BE2C (cell line): ENCODE measurements around the gene MAPK6.
A peak's percentile ranks its signal among the peaks of the same experiment; 100 is the strongest.

Experiments
- DNase-seq: peaks from one replicate; pipeline ENCODE4 v3.0.0-alpha.2; 2020
- H3K27me3 ChIP-seq: fragments of 250-450 bp; sonication (Bioruptor Pico); 2 replicates; pipeline ENCODE4 v1.5.1; 2020; ENCODE audit warnings: mild to moderate bottlenecking
- H3K36me3 ChIP-seq: fragments of 250-450 bp; sonication (Bioruptor Pico); 2 replicates; pipeline ENCODE4 v1.5.1; 2020; ENCODE audit warnings: mild to moderate bottlenecking
- H3K4me1 ChIP-seq: fragments of 250-450 bp; sonication (Bioruptor Pico); 2 replicates; pipeline ENCODE4 v1.5.1; 2020
- H3K4me3 ChIP-seq: 2 replicates; pipeline ENCODE4 v1.5.1; 2011; ENCODE audit warnings: low read depth, low read length
- H3K9me3 ChIP-seq: fragments of 250-450 bp; sonication (Bioruptor Pico); 2 replicates; pipeline ENCODE4 v1.5.1; 2020
- TF ChIP-seq, protein P1 (sequence below): IDR thresholded peaks from 2 replicates; pipeline ENCODE4 v1.5.1; 2012; ENCODE audit warnings: mild to moderate bottlenecking, low read depth, low read length

The MAPK6 gene

GRCh38 chr15:52109559-52110451 is 90.8 kb downstream of the MAPK6 start:
- no peak for DNase-seq
- Histone ChIP-seq H3K27me3 (no peaks in the 10 kb centered on the region), H3K9me3 (no peaks in the 10 kb centered on the region), H3K4me3 (no peak overlapping the region), H3K4me1 (no peaks in the 10 kb centered on the region; the same call in 1 of the 2 replicates), H3K36me3 (no peaks in the 10 kb centered on the region)
- TF ChIP-seq, protein P1, sequence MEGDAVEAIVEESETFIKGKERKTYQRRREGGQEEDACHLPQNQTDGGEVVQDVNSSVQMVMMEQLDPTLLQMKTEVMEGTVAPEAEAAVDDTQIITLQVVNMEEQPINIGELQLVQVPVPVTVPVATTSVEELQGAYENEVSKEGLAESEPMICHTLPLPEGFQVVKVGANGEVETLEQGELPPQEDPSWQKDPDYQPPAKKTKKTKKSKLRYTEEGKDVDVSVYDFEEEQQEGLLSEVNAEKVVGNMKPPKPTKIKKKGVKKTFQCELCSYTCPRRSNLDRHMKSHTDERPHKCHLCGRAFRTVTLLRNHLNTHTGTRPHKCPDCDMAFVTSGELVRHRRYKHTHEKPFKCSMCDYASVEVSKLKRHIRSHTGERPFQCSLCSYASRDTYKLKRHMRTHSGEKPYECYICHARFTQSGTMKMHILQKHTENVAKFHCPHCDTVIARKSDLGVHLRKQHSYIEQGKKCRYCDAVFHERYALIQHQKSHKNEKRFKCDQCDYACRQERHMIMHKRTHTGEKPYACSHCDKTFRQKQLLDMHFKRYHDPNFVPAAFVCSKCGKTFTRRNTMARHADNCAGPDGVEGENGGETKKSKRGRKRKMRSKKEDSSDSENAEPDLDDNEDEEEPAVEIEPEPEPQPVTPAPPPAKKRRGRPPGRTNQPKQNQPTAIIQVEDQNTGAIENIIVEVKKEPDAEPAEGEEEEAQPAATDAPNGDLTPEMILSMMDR = no peak

DNA sequence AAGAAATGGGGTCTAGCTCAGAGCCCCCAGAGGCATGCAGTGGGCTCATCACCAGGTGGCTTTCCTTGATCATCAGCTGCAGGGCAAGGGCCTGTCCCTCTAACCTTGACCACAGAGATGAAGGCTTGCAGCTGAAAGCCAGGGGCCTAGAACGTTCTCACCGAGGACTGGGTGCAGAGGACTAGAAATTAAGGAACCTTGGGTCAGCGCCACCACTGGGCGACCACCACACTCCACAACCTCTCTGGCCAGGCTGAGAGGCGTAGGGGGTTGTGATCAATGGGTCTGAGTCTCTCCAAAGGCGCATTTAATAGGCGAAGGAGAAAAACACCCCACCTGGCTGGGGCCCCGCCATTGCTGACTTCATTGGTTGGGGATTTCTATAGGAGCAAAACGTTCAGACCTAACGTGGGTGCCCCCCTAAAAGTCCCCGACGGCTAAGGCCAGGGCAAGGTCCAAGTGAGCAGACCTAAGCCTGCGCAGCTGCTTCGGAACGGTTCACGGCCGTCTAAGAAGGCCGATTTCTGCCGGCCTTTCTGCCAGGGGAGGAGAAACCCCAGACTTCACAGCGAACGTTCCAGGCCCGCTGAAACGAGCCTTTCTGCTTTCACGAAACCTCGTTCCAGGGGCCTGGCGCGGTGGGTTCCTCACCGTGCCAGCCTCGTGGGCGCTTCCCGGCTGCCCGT is 92.6 kb downstream of the MAPK6 start:
- no peak for DNase-seq
- TF ChIP-seq, protein P1 = no peak
- H3K4me3 ChIP-seq = peak overlapping the region; percentile 45
- H3K4me1 ChIP-seq = peaks cover 5% of the 10 kb centered on the region
- no peaks in the 10 kb centered on the region for H3K9me3 ChIP-seq
- no peaks in the 10 kb centered on the region for H3K27me3 ChIP-seq
- no peaks in the 10 kb centered on the region for H3K36me3 ChIP-seq

DNA sequence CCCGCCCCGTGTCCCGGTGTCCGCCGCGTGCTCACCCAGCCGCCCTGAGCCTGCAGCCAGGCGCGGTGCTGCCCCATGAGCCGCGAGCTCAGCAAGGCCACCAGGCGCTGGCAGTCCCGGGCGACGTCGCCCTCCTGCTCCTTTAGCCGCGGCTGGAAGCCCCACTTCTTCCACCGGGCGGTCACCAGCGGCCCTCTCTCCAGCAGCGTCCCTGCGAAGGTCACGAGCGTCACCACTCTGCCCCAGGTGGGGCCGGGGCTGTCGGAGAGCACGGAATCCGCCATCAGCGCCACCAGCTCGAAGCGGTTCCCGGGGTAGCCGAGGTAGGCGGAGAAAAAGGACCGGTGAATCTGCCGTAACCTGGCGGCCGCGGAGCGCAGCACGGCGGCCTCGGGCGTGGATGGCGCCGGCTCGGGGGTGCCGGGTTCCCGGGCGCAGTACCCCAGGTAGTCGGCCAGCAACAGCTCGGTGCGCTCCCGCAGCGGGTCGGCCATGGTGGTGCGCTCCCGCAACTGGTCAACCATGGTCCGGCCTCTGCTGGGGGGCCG is 93.3 kb downstream of the MAPK6 start:
- Histone ChIP-seq H3K27me3 (no peaks in the 10 kb centered on the region), H3K9me3 (no peaks in the 10 kb centered on the region), H3K36me3 (no peaks in the 10 kb centered on the region), H3K4me3 (peak overlapping the region; percentile 45), H3K4me1 (peaks cover 5% of the 10 kb centered on the region)
- TF ChIP-seq, protein P1 = no peak
- DNase-seq = peak; percentile 44

- DNase-seq = no peak
- Histone ChIP-seq H3K27me3 (no peaks in the 10 kb centered on the region), H3K9me3 (no peaks in the 10 kb centered on the region), H3K36me3 (no peaks in the 10 kb centered on the region), H3K4me1 (peaks cover 5% of the 10 kb centered on the region), H3K4me3 (no peak overlapping the region)
- TF ChIP-seq, protein P1 = no peak
Measured at GRCh38 chr15:52113235-52113634, 94.2 kb downstream of the MAPK6 start.

DNA sequence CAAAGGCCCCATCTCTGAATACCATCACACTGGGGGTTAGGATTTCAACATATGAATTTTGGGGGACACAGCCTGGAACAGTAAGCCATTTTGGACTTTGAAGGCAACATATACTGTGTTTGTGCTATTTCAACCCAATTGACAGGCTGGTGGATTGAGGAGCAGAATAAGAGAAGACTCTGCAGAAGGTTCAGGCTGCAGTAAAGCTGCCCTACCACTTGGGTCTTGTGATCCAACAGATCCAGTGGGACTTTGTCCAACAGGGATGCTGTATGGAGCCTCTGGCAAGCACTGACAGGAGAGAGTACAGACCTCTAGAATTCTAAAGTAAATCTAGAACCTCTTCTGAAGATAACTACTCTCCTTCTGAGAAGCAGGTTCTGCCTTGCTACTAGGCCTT is 94.7 kb downstream of the MAPK6 start:
- Histone ChIP-seq H3K9me3 (no peaks in the 10 kb centered on the region), H3K4me3 (no peak overlapping the region), H3K27me3 (no peaks in the 10 kb centered on the region), H3K4me1 (peaks cover 5% of the 10 kb centered on the region), H3K36me3 (no peaks in the 10 kb centered on the region)
- no peak for DNase-seq
- TF ChIP-seq, protein P1 = no peak
